ENCODE results near the gene LRRC3C.
"Not testable (repeated sequence)": the region's sequence is repeated elsewhere in the genome, so short reads cannot be mapped to it uniquely, and the experiment has no call there.

Gene LRRC3C

GRCh38 chr17:39927101-39927928, at the start of gene LRRC3C, which contains the start of gene ORMDL3:
Gene LRRC3C, plus strand, starts transcription at chr17:39927732. Its CDS starts 13,792 bp downstream, at chr17:39941524.
Gene ORMDL3, minus strand, starts transcription at chr17:39927601. Its CDS starts 3,398 bp downstream, at chr17:39924203.
- in situ Hi-C loops (cut with HindIII; ENCODE audit: low sequenced_read_pairs) = no loop called here

GRCh38 chr17:39886102-39886501, 41.4 kb upstream of the LRRC3C start:
- in situ Hi-C loops (cut with HindIII; ENCODE audit: low sequenced_read_pairs) = loop anchor here (5.0 kb wide), 2 partner anchors 54 to 106 kb away; no protein-coding TSS in a partner anchor

GRCh38 chr17:39887078-39887477, 40.5 kb upstream of the LRRC3C start:
- in situ Hi-C loops (cut with HindIII; ENCODE audit: low sequenced_read_pairs) = loop anchor here (5.0 kb wide), 2 partner anchors 55 to 105 kb away; no protein-coding TSS in a partner anchor

GRCh38 chr17:39889200-39889599, 38.3 kb upstream of the LRRC3C start:
- in situ Hi-C loops (cut with HindIII; ENCODE audit: low sequenced_read_pairs) = loop anchor here (5.0 kb wide), 2 partner anchors 57 to 103 kb away; no protein-coding TSS in a partner anchor

- in situ Hi-C loops (cut with HindIII; ENCODE audit: low sequenced_read_pairs) = no loop called here
Observed at GRCh38 chr17:39894681-39895376, 32.7 kb upstream of the LRRC3C start.

GRCh38 chr17:39898088-39898487, 29.4 kb upstream of the LRRC3C start:
- in situ Hi-C loops (cut with HindIII; ENCODE audit: low sequenced_read_pairs) = no loop called here

GRCh38 chr17:39899215-39899614, 28.3 kb upstream of the LRRC3C start:
- in situ Hi-C loops (cut with HindIII; ENCODE audit: low sequenced_read_pairs) = no loop called here

GRCh38 chr17:39902027-39902426, 25.5 kb upstream of the LRRC3C start:
- in situ Hi-C loops (cut with HindIII; ENCODE audit: low sequenced_read_pairs) = not testable (repeated sequence)

GRCh38 chr17:39903158-39903884, 24.2 kb upstream of the LRRC3C start:
- in situ Hi-C loops (cut with HindIII; ENCODE audit: low sequenced_read_pairs) = no loop called here

GRCh38 chr17:39904990-39905288, 22.6 kb upstream of the LRRC3C start:
- in situ Hi-C loops (cut with HindIII; ENCODE audit: low sequenced_read_pairs) = no loop called here

GRCh38 chr17:39908789-39909352, 18.7 kb upstream of the LRRC3C start:
- in situ Hi-C loops (cut with HindIII; ENCODE audit: low sequenced_read_pairs) = no loop called here

- in situ Hi-C loops (cut with HindIII; ENCODE audit: low sequenced_read_pairs) = no loop called here
Observed at GRCh38 chr17:39913989-39914388, 13.5 kb upstream of the LRRC3C start.

- in situ Hi-C loops (cut with HindIII; ENCODE audit: low sequenced_read_pairs) = no loop called here
Observed at GRCh38 chr17:39915559-39915958, 12.0 kb upstream of the LRRC3C start.

GRCh38 chr17:39916918-39917317, 10.6 kb upstream of the LRRC3C start:
- in situ Hi-C loops (cut with HindIII; ENCODE audit: low sequenced_read_pairs) = no loop called here

GRCh38 chr17:39919087-39919683, 8.3 kb upstream of the LRRC3C start:
- in situ Hi-C loops (cut with HindIII; ENCODE audit: low sequenced_read_pairs) = no loop called here

GRCh38 chr17:39920218-39921210, 7.0 kb upstream of the LRRC3C start:
- in situ Hi-C loops (cut with HindIII; ENCODE audit: low sequenced_read_pairs) = no loop called here

GRCh38 chr17:39921323-39921722, 6.2 kb upstream of the LRRC3C start:
- in situ Hi-C loops (cut with HindIII; ENCODE audit: low sequenced_read_pairs) = no loop called here

GRCh38 chr17:39922006-39922405, 5.5 kb upstream of the LRRC3C start:
- in situ Hi-C loops (cut with HindIII; ENCODE audit: low sequenced_read_pairs) = no loop called here

GRCh38 chr17:39923230-39923629, 4.3 kb upstream of the LRRC3C start:
- in situ Hi-C loops (cut with HindIII; ENCODE audit: low sequenced_read_pairs) = no loop called here

Data from endothelial cell of hepatic sinusoid (primary cell).